Measurements from ENCODE around the gene HTRA1.

HTRA1 gene

DNA sequence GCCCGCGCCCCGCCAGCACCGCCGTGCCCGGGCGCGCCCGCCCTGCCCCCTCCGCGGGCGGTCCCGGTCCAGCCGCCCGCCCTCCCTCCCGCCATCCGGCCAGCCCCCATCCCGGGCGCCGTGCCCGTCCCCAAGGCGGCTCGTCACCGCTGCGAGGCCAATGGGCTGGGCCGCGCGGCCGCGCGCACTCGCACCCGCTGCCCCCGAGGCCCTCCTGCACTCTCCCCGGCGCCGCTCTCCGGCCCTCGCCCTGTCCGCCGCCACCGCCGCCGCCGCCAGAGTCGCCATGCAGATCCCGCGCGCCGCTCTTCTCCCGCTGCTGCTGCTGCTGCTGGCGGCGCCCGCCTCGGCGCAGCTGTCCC is at the start of gene HTRA1:
HTRA1 (plus strand) TSS at position 187 of the 362 bp plus-strand sequence; CDS start at position 287, 100 bp downstream.
- DNase-seq = no peak

GRCh38 chr10:122413327-122413726 is 48.0 kb upstream of the HTRA1 start:
- DNase-seq = no peak

DNA sequence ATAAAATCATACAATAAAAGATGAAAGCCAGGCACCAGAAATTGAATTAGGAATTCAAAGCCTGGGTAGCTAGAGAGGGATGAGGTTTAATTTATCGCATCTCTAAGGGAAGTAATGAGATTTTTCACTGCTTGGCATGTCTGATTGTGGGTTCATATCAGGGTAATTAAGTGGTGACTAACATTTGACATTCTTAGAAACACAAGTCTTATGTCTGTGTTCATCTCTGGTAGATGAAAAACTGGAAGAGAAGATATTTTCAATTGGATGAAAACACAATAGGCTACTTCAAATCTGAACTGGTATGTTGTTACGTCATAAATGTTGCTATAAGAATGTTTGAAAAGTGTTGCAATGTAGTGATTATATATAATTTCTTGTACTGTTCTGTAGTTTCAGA is 43.7 kb upstream of the HTRA1 start:
- DNase-seq = no peak

DNA sequence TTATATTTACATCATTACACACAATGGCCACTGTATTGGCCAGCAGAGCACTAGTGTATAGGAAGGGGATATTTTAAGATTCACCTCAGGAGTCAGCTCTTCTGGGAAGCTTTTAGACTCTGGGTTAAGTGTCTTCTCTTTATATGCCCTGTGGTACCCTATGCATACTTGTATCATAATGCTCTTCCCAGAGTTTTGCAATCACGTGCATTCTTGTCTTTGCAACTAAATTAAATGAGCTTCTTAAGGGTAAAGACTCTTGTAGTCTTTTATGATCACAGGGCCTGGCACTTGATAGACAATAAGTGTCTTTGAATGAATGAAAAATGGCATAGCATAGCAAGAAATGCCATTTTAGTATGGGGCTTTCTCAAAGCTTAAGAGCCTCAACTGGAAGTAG is 42.3 kb upstream of the HTRA1 start:
- DNase-seq = no peak

DNA sequence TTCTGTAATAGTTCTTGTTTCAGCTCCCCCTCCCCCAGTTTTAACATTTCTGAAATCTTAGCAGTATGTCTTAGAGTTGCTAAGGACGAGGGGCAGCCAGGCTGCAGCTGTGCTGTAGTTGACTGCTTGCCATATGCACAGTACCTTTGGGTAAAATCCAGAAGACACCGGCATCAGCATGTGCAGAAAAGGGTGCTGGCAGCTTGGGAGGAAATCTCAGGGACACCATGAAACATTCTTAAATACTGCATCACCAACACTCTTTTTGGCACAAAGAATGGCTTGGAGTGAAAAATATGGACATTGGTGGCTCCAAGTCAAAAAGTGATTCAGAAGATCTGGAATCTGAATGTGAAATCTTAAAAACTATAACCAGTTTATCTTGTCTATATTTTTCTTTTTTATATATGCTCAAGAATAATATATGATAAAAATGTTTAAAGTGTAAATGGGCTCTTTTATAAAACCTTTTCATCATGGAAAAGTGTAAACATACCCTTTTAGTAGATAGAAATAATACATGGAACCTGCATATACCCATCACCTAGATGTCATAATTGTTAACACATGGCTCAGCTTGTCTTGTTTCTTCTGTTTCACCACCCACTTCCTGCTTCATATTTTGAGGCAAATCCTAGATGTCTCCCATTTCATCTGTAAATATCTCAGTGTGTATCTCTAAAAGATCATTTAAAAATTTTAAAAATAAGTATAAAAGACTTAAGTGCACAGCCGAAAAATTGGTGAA is 41.3 kb upstream of the HTRA1 start:
- no peak for DNase-seq

DNA sequence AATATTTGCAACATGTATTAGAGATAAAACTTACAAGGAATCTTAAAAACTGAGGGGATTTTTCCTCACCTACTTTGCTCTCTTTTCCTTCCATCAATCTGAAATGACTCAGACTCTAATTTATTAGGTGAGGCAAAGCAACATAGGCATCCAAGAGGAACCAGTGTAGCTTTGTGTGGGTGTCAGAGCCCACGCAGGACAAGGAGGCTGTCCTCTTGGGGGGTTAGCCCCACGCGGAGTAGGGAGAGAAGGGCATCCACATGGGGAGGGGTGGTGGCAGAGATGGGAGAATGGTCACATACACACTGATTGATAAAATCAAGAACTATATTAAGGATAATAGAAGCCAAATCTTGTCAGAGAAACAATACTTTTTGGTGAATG is 40.7 kb upstream of the HTRA1 start:
- DNase-seq = no peak

DNA sequence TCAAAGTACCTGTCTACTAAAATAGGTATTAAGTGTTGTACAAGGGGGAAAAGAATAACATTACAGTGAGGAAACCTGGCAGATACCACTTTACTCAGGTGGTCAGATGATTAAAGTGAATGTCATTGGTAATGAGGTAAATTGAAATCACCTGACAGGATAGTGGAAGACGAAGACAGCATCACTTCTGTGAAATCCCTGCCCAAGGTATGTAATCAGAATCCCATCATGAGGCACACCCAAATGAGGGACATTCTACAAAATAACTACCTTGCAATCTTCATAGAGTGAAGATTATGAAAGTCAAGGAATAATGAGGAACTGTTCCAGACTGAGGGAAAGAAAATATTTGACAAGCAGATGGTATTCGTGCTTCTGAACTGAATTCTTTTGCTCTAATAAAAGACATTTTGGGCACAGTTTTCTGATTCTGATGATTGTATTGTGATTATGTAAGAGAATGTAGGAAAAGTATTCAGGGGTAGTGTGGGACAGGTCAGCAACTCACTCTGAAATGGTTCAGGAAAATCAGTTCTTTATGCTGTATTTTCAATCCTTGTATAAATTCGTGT is 40.2 kb upstream of the HTRA1 start:
- no peak for DNase-seq

GRCh38 chr10:122421742-122422141 is 39.6 kb upstream of the HTRA1 start:
- DNase-seq = no peak

GRCh38 chr10:122422266-122422989 is 38.9 kb upstream of the HTRA1 start:
- DNase-seq = no peak

- no peak for DNase-seq
These were observed 37.3 kb upstream of the HTRA1 start for GRCh38 chr10:122424059-122424458.

DNA sequence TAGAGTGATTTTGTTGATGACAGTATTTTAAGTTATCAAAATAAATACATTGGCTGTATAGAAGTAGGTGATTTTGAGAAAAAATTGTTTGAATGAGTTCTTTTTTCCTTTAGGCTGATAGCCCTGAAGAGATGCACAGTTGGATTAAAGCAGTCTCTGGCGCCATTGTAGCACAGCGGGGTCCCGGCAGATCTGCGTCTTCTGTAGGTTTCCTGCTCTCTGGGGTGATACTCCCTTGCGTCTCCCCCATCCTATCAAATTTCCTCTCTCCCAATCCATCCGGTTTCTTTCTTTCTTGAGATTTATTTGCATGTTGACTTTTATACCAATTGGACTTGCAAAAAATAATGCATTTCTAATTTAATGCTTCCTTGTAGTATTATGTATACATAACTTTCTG is 34.5 kb upstream of the HTRA1 start:
- no peak for DNase-seq

GRCh38 chr10:122427280-122427679 is 34.1 kb upstream of the HTRA1 start:
- DNase-seq = no peak

- no peak for DNase-seq
These were observed 26.0 kb upstream of the HTRA1 start for GRCh38 chr10:122435212-122435827.

DNA sequence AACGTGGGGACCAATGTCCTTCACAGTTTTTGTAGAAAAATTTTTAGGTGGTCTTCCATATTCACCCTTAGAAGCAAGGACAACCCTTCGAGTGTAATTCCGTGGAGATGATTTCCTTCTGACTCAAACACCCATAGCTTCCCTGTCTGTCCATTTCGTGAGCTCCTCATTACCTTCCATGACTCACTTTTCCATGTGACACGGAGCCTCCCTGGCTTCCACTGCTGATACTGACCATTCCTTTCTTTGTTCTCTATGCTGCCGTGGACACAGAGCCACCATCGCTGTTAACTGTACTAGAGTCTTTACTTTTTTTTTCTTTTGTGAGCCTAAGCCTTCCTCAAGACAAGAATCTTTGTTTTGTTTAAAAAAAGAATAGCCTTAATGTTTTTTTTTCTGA is 19.4 kb upstream of the HTRA1 start:
- peak; percentile 16 for DNase-seq

DNA sequence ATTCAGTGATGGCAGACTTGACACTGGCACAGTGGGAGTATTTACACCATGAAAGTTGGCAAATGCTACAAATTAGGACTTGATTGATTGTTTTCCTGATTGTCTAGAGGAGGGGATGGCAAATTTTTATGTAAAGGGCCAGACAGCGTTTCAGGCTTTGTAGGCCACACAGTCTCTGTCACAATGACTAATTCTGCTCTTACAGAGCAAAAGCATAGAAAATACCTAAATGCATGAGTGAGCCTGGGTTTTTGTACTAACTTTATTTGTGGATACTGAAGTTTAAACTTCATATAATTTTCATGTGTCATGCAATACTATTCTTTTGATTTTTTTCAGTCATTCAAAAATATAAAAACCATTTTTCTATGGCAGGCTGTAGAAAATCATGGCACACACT is 15.9 kb upstream of the HTRA1 start:
- DNase-seq = no peak

DNA sequence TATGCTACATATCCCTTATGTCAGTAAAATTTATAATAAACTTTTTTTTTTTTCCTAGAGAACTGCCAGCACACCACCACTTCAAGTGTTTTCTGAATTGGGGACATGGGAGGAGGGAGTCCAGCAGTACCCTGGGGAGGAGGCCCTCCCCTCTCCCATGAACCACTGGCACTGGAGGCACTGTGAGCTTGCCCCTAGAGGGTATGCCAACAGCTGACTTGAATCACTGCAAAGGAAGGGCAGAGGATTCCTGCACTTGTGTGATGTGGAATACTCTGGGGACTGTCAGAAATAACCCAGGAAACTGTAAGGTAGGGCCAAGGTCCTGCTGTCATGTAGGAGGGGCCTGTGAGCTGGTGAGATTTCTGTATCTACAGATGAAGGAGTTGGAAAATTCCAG is 15.4 kb upstream of the HTRA1 start:
- DNase-seq = no peak

GRCh38 chr10:122446668-122447423 is 14.5 kb upstream of the HTRA1 start:
- peak; percentile 38 for DNase-seq

DNA sequence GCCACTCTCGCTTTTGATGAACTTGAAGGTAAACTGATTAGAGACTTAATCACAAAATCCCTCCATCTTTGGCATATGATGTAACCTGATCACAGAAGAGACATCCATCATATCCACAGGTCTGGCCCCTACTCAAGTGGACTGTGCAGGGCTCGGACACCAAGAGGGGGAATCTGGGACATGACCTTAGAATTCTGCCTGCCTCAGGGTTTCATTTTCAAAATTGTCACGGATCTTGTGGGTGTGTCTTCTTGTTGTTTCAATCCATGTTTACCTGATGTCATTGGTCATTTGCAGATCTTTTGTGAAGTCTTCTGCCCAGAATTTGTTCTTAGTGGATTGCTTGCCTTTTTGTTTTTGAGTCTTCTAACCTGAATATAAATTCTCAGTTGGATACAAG is 12.8 kb upstream of the HTRA1 start:
- no peak for DNase-seq

GRCh38 chr10:122449153-122449552 is 12.2 kb upstream of the HTRA1 start:
- DNase-seq = no peak

- DNase-seq = no peak
These were observed 10.9 kb upstream of the HTRA1 start for GRCh38 chr10:122450353-122450990.

DNA sequence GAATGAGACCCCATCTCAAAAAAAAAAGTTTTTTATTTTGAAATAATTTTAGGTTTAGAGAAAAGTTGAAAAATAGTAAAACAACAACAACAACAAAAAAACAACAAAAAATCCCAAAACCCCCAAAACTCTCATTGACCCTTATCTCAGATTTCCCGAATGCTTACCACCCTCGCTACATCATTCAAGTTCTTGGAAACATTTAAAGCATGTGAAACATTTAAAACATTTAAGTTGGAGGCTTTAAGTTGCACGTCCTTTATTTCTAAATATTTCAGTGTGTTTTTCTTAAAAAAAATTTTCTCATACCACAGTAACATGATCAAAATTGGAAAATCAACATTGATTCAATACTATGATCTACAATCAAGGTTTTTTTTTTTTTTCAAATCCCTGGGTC is 7.3 kb upstream of the HTRA1 start:
- no peak for DNase-seq

GRCh38 chr10:122454603-122455080 is 6.7 kb upstream of the HTRA1 start, which contains the start of gene ARMS2:
Gene ARMS2, plus strand, starts transcription at chr10:122454653. Its CDS starts 75 bp downstream, at chr10:122454728.
- DNase-seq = no peak

Data from NCI-H226 (cell line).